HepG2 (cell line): ENCODE results near the gene NDUFS1. TPM values are rescaled to one million over a fixed set of nuclear protein-coding genes. Genes with fewer than 3 reads are reported as not detected.
A peak's percentile ranks its signal among the peaks of the same experiment; 100 is the strongest.

ENCODE experiments used
- CENPT ChIP-seq: sonication (generic); formaldehyde crosslinking; IDR thresholded peaks from 2 replicates; pipeline ENCODE4 v1.8.0; 2022; ENCODE audit warnings: low read depth, mild to moderate bottlenecking, moderate library complexity, missing genetic modification reagents
- JUN ChIP-seq: sonication (generic); formaldehyde crosslinking; IDR thresholded peaks from 2 replicates; pipeline ENCODE4 v1.4.0; 2020; ENCODE audit warnings: mild to moderate bottlenecking, missing genetic modification reagents
- MIXL1 ChIP-seq: IDR thresholded peaks from 2 replicates; pipeline ENCODE4 v1.6.1; 2016
- MZF1 ChIP-seq: sonication (generic); formaldehyde crosslinking; IDR thresholded peaks from 2 replicates; pipeline ENCODE4 v1.8.1; 2023; ENCODE audit warnings: mild to moderate bottlenecking, missing genetic modification reagents, borderline replicate concordance
- PHF8 ChIP-seq: sonication (generic); formaldehyde crosslinking; IDR thresholded peaks from 2 replicates; pipeline ENCODE4 v1.5.0; 2020; ENCODE audit warnings: missing genetic modification reagents
- PRDM10 ChIP-seq: sonication (generic); formaldehyde crosslinking; IDR thresholded peaks from 2 replicates; pipeline ENCODE4 v1.4.0; 2020; ENCODE audit warnings: low read depth, missing genetic modification reagents
- SALL2 ChIP-seq: sonication (generic); formaldehyde crosslinking; IDR thresholded peaks from 2 replicates; pipeline ENCODE4 v1.8.1; 2023; ENCODE audit warnings: mild to moderate bottlenecking, missing genetic modification reagents, inconsistent platforms
- TFE3 ChIP-seq: IDR thresholded peaks from 2 replicates; pipeline ENCODE4 v1.6.1; 2016
- ZBTB20 ChIP-seq: sonication (generic); formaldehyde crosslinking; IDR thresholded peaks from 2 replicates; pipeline ENCODE4 v1.8.1; 2023; ENCODE audit warnings: missing genetic modification reagents, low read depth, mild to moderate bottlenecking, borderline replicate concordance
- ZFP36L1 ChIP-seq: sonication (generic); formaldehyde crosslinking; IDR thresholded peaks from 2 replicates; pipeline ENCODE4 v1.8.0; 2022; ENCODE audit warnings: mild to moderate bottlenecking, missing genetic modification reagents, moderate library complexity
- ZFP62 ChIP-seq: sonication (generic); formaldehyde crosslinking; IDR thresholded peaks from 2 replicates; pipeline ENCODE4 v1.4.0; 2020; ENCODE audit warnings: missing genetic modification reagents
- ZKSCAN5 ChIP-seq: sonication (generic); formaldehyde crosslinking; IDR thresholded peaks from 2 replicates; pipeline ENCODE4 v1.5.1; 2020; ENCODE audit warnings: mild to moderate bottlenecking, missing genetic modification reagents
- ZNF101 ChIP-seq: sonication (generic); formaldehyde crosslinking; IDR thresholded peaks from 2 replicates; pipeline ENCODE4 v1.4.0; 2020; ENCODE audit warnings: mild to moderate bottlenecking, low read depth, missing genetic modification reagents, borderline replicate concordance
- ZNF362 ChIP-seq: sonication (generic); formaldehyde crosslinking; IDR thresholded peaks from 2 replicates; pipeline ENCODE4 v1.4.0; 2020; ENCODE audit warnings: missing genetic modification reagents, mild to moderate bottlenecking, borderline replicate concordance
- ZNF546 ChIP-seq: sonication (generic); formaldehyde crosslinking; conservative IDR thresholded peaks from 2 replicates; pipeline ENCODE4 v1.8.1; 2023; ENCODE audit warnings: mild to moderate bottlenecking, missing genetic modification reagents
- ZNF577 ChIP-seq: sonication (generic); formaldehyde crosslinking; IDR thresholded peaks from 2 replicates; pipeline ENCODE4 v1.4.0; 2020; ENCODE audit warnings: mild to moderate bottlenecking, low read depth, missing genetic modification reagents, borderline replicate concordance
- ZNF687 ChIP-seq: sonication (generic); formaldehyde crosslinking; IDR thresholded peaks from 2 replicates; pipeline ENCODE4 v1.5.1; 2020; ENCODE audit warnings: mild to moderate bottlenecking, missing genetic modification reagents, moderate library complexity
- ZNF782 ChIP-seq: sonication (generic); formaldehyde crosslinking; IDR thresholded peaks from 2 replicates; pipeline ENCODE4 v1.4.0; 2020; ENCODE audit warnings: missing genetic modification reagents, mild to moderate bottlenecking, borderline replicate concordance
- polyA plus RNA-seq, 8 experiments: library from polyadenylated mRNA; depleted of rRNA in 3 of 8; stranded (reverse) in 7 of 8; unstranded in 1 of 8; fragments of >200 nt; fragmentation: Illumina TruSeq in 4 of 8; extraction: Trizol in 4 of 8; gene quantifications; 2 replicates each; pipeline versions ENCODE4 v1.2.1 to v1.2.3, GENCODE V29; 2011 to 2016; ENCODE audit warnings: low read depth in 4 of 8, missing spikeins in 1 of 8, mixed read lengths in 1 of 8; ENCODE audit not compliant: insufficient read depth in 1 of 8
- total RNA-seq, 5 experiments: library from RNA; depleted of rRNA; stranded (reverse); fragments of >200 nt; fragmentation: Illumina TruSeq; extraction: Trizol; gene quantifications; 2 replicates each; pipeline ENCODE4 v1.2.3, GENCODE V29; 2016; ENCODE audit warnings: low read depth in 1 of 5

Gene NDUFS1
- total and polyA plus RNA-seq, 2 of the 13 experiments (the other 11 are each of a cell fraction or from before 2014, with no cell fraction given) = 139 to 242 TPM

GRCh38 chr2:206085742-206086445 is 73.3 kb downstream of the NDUFS1 start, which contains the start of gene INO80D (continued):
- TF ChIP-seq TFE3 (CRISPR knock-in tag) (no peak), ZNF577 (no peak), PRDM10 (CRISPR knock-in tag) (no peak), ZNF782 (CRISPR knock-in tag) (peak; percentile 58; the same call in 1 of the 2 replicates), ZNF101 (CRISPR knock-in tag) (peak; percentile 90; the same call in 1 of the 2 replicates), ZFP36L1 (CRISPR knock-in tag) (peak; percentile 31; the same call in 1 of the 2 replicates), MZF1 (no peak), PHF8 (CRISPR knock-in tag) (peak; percentile 95), MIXL1 (no peak), ZNF546 (CRISPR knock-in tag) (peak; percentile 45; the same call in 1 of the 2 replicates), ZNF362 (CRISPR knock-in tag) (peak; percentile 96), ZKSCAN5 (CRISPR knock-in tag) (no peak), ZNF687 (peak; percentile 78), ZBTB20 (peak; percentile 37), ZFP62 (CRISPR knock-in tag) (no peak), SALL2 (CRISPR knock-in tag) (peak; percentile 60; the same call in 1 of the 2 replicates), JUN (CRISPR knock-in tag) (no peak), CENPT (CRISPR knock-in tag) (no peak)
